Thymus (tissue), 14 donors: ENCODE data around the gene ZNF888. TPM values are rescaled to one million over a fixed set of nuclear protein-coding genes. Genes with fewer than 3 reads are reported as not detected.

Experiments used
- DNase-seq, 9 donors: peaks; one replicate each; pipeline ENCODE4 v3.0.0-alpha.2; 2013; ENCODE audit warnings: low spot score in 9 of 9, low read depth in 6 of 9, missing footprints in 1 of 9
- H3K27ac ChIP-seq, 2 donors: one replicate each; pipeline ENCODE4 v1.5.1; 2013; ENCODE audit warnings: control low read depth in 1 of 2, low read depth in 1 of 2, low read length in 1 of 2, mild to moderate bottlenecking in 1 of 2, moderate library complexity in 1 of 2
- H3K27me3 ChIP-seq, 2 donors: one replicate each; pipeline ENCODE4 v1.5.1; 2013; ENCODE audit warnings: low read length in 1 of 2; ENCODE audit not compliant: control insufficient read depth in 2 of 2, insufficient read depth in 1 of 2
- H3K36me3 ChIP-seq, 2 donors: one replicate each; pipeline ENCODE4 v1.5.1; 2013; ENCODE audit warnings: low read length in 1 of 2, mild to moderate bottlenecking in 1 of 2, moderate library complexity in 1 of 2; ENCODE audit not compliant: control insufficient read depth in 2 of 2, insufficient read depth in 2 of 2
- H3K4me1 ChIP-seq, 2 donors: one replicate each; pipeline ENCODE4 v1.5.1; 2013; ENCODE audit warnings: low read length in 2 of 2; ENCODE audit not compliant: control insufficient read depth in 2 of 2, insufficient read depth in 2 of 2
- H3K4me3 ChIP-seq, 2 donors: one replicate each; pipeline ENCODE4 v1.5.1; 2013; ENCODE audit warnings: low read length in 2 of 2, control low read depth in 1 of 2, mild to moderate bottlenecking in 1 of 2
- H3K9me3 ChIP-seq, 2 donors: one replicate each; pipeline ENCODE4 v1.5.1; 2013; ENCODE audit warnings: low read length in 1 of 2, mild to moderate bottlenecking in 1 of 2; ENCODE audit not compliant: control insufficient read depth in 2 of 2, insufficient read depth in 1 of 2
- WGBS: extraction: QIAGEN DNeasy Blood & Tissue Kit; methylation state at CpG from one replicate; pipeline ENCODE4 v1.1.7; 2013; 5-methylcytosine and 5-hydroxymethylcytosine counted together
- long read RNA-seq, 10 donors: transcript quantifications; one replicate each; lab custom pipeline, GENCODE V29; 2026
- polyA plus RNA-seq: library from polyadenylated mRNA; stranded (reverse); fragments of 200-250 nt; gene quantifications from one replicate; pipeline ENCODE4 v1.2.3, GENCODE V29; 2013
- total RNA-seq: library from RNA; stranded (reverse); fragments of 120-200 nt; gene quantifications from one replicate; pipeline ENCODE4 v1.2.4, GENCODE V29; 2013
- donor health status: healthy.

ZNF888 gene
- total RNA-seq (5.7 TPM), polyA plus RNA-seq (6.1 TPM)
- long read RNA-seq, donor 1: 0 reads
- long read RNA-seq, donor 2: 0 reads
- long read RNA-seq, donor 3: 0 reads
- long read RNA-seq, donor 4: 0 reads
- long read RNA-seq, donor 5, partial matches to known transcripts: 0 of 1 reads
- long read RNA-seq, donor 5, other reads (novel, unspliced or antisense): 0 of 1 reads
- long read RNA-seq, donor 6: 0 reads
- long read RNA-seq, donor 7: 0 reads
- long read RNA-seq, donor 8: 0 reads
- long read RNA-seq, donor 9: 0 reads
- long read RNA-seq, donor 10: 0 reads

- Histone ChIP-seq H3K4me1 (peaks cover 3 to 6% of the 10 kb centered on the region in 2 donors), H3K27ac (peak within 1 kb of the TSS; percentile 77 to 79), H3K9me3 (no peaks in the 10 kb centered on the region), H3K27me3 (no peaks in the 10 kb centered on the region), H3K4me3 (peak within 1 kb of the TSS; percentile 72 to 83), H3K36me3 (peaks cover 0 to under 1% of the 10 kb centered on the region in 2 donors)
- DNase-seq: peak; percentile 41 to 91 (median 79)
- WGBS: 3% methylated on average over 55 of the region's 55 CpGs
Measured at GRCh38 chr19:52922841-52923777, at the start of gene ZNF888. TSS of gene ZNF888 (minus strand) at chr19:52923428. CDS start at chr19:52917873, 5,555 bp downstream.

- Histone ChIP-seq H3K27ac (no peak overlapping the region), H3K9me3 (no peaks in the 10 kb centered on the region), H3K4me3 (no peak overlapping the region), H3K36me3 (no peaks in the 10 kb centered on the region), H3K27me3 (no peaks in the 10 kb centered on the region), H3K4me1 (peaks cover 2 to 7% of the 10 kb centered on the region in 2 donors)
- no peak for DNase-seq
- WGBS: 97% methylated on average over 2 of the region's 2 CpGs
Measured at GRCh38 chr19:52967772-52968171, 44.5 kb upstream of the ZNF888 start.

- peaks cover 2 to 12% of the 10 kb centered on the region in 2 donors for H3K9me3 ChIP-seq
- peaks cover 2 to 22% of the 10 kb centered on the region in 2 donors for H3K36me3 ChIP-seq
- no peaks in the 10 kb centered on the region for H3K27me3 ChIP-seq
- WGBS: 1% methylated on average over 12 of the region's 12 CpGs
- peak overlapping the region; percentile 73 to 91 for H3K27ac ChIP-seq
- peak overlapping the region; percentile 58 to 72 for H3K4me3 ChIP-seq
- DNase-seq: peak in 1 of 9 donors; percentile 15
- peaks cover 11% of the 10 kb centered on the region in 2 donors for H3K4me1 ChIP-seq
Measured at GRCh38 chr19:52963247-52963618, 40.0 kb upstream of the ZNF888 start.

DNA sequence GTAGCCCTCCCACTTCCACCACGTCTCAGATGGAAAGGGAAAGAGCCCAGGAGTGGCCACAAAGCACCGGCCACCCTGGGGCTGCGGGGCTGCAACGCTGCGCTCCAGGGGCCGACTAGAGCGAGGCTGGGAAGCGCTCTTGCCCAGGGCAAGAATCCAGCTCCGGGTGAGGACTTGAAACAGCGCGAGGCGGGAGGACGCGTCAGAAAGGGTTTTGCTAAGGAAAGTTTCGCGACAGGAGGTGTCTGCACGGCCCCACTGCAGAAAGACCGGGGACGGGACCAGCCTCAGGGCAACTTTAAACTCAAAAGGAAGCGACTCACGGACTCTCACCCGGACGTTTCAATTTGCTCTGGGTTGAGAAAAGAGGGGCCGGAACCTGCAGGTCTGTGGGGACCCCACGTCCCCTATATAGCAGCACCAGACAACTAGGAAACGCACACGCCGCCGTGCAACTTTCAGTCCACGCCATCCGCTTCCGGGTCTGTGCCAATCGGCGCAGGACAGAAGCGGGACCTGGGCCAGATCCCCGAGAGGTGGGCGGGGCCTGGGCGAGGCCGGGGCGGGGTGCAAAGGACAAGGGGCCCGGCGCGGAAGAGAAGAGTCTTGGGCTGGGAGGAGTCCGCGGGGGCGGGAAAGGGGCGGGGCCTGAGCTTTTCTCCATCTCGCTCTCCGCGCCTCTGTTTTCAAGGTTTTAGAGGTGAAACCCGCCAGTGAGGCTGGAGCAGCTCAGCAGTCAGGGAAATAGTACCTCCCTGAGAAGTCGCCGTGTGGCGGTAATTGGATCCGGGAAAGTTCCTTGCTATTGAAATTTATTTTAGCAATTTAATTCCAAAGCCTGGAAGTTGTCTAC lies 39.4 kb upstream of the ZNF888 start, which contains the start of gene ZNF816:
Gene ZNF816, minus strand, starts transcription at position 488 of the 853 bp plus-strand sequence. CDS start 6,792 bp downstream, outside the sequence.
- Histone ChIP-seq H3K4me3 (peak within 1 kb of the TSS; percentile 58 to 72), H3K36me3 (peaks cover 2 to 28% of the 10 kb centered on the region in 2 donors), H3K27me3 (no peaks in the 10 kb centered on the region), H3K4me1 (peaks cover 11% of the 10 kb centered on the region in 2 donors), H3K9me3 (peaks cover 5 to 18% of the 10 kb centered on the region in 2 donors), H3K27ac (peak within 1 kb of the TSS; percentile 83 to 91)
- DNase-seq: peak; percentile 77 to 99 (median 96)
- under 1% methylated on average over 55 of the region's 55 CpGs for WGBS

DNA sequence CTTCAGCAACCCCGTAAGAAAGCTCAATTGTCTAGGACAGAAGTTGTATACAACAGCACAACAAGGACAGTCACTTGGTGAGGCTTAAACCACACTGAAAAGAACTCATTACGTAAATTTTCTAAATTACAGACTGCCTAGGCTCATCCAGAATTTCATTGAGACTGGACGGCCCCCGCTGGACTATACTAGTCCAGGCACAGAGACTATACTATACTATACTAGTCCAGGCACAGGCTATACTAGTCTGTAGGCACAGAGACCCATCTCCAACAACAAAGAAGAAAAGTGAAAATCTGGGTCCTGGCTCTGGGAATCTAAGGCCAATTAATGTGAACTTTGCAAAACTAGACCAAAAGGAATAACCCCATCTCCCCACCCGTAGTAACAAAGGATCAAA lies 38.8 kb upstream of the ZNF888 start:
- H3K36me3 ChIP-seq: peaks cover 4 to 34% of the 10 kb centered on the region in 2 donors
- no peaks in the 10 kb centered on the region for H3K27me3 ChIP-seq
- H3K27ac ChIP-seq: peak overlapping the region; percentile 83 to 86
- peaks cover 7 to 23% of the 10 kb centered on the region in 2 donors for H3K9me3 ChIP-seq
- peak overlapping the region; percentile 58 to 72 for H3K4me3 ChIP-seq
- no peak for DNase-seq
- 36% methylated on average over 5 of the region's 5 CpGs for WGBS
- peaks cover 11% of the 10 kb centered on the region in 2 donors for H3K4me1 ChIP-seq

- Histone ChIP-seq H3K27ac (no peak overlapping the region), H3K9me3 (peaks cover 7 to 32% of the 10 kb centered on the region in 2 donors), H3K4me1 (peaks cover 11% of the 10 kb centered on the region in 2 donors), H3K4me3 (no peak overlapping the region), H3K27me3 (no peaks in the 10 kb centered on the region), H3K36me3 (peaks cover 9 to 49% of the 10 kb centered on the region in 2 donors)
- 92% methylated on average over 11 of the region's 11 CpGs for WGBS
- no peak for DNase-seq
Measured at GRCh38 chr19:52959613-52960295, 36.5 kb upstream of the ZNF888 start.

DNA sequence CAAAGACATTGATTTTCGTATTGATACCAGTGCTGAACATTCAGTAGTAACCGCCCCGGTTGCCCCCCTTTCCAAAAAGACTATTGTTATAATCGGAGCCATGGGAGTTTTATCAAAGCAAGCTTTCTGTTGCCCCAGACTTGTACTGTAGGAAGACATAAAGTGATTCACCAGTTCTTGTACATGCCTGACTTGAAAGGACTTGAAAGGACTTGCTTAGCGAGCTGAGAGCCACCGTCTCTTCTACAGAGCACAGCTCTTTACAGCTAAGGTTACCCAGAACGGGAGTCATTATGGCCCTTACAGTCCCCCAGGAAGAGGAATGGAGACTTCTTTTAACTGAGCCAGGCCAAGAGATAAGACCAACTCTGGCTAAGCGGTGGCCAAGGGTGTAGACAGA lies 34.4 kb upstream of the ZNF888 start:
- Histone ChIP-seq H3K4me3 (no peak overlapping the region), H3K9me3 (peaks cover 8 to 35% of the 10 kb centered on the region in 2 donors), H3K36me3 (peaks cover 19 to 67% of the 10 kb centered on the region in 2 donors), H3K27ac (no peak overlapping the region), H3K4me1 (peaks cover 4 to 9% of the 10 kb centered on the region in 2 donors), H3K27me3 (no peaks in the 10 kb centered on the region)
- no peak for DNase-seq
- WGBS: 90% methylated on average over 8 of the region's 8 CpGs

DNA sequence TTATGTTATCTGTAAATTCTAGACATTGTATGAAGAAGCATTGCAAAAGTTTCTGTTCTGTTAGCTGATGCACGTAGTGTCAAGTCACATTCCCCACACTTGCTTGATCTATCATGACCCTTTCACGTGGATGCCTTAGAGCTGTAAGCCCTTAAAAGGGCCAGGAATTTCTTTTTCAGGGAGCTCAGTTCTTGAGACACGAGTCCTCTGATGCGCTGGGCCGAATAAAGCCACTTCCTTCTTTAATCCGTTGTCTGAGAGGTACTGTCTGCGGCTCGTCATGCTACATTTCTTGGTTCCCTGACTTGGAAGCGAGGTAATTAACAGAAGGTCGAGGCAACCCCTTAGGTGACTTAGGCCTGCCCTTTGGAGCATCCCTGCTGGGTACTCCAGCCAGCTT lies 33.7 kb upstream of the ZNF888 start:
- Histone ChIP-seq H3K27ac (no peak overlapping the region), H3K27me3 (no peaks in the 10 kb centered on the region), H3K9me3 (peaks cover 12 to 35% of the 10 kb centered on the region in 2 donors), H3K4me1 (peaks cover 2 to 6% of the 10 kb centered on the region in 2 donors), H3K36me3 (peaks cover 26 to 73% of the 10 kb centered on the region in 2 donors), H3K4me3 (no peak overlapping the region)
- WGBS: 97% methylated on average over 10 of the region's 10 CpGs
- no peak for DNase-seq
